Stimulated activated CD4-positive, alpha-beta T cell treated with anti-CD3 and anti-CD28 coated beads, Interleukin-4, amount 100 ng/mL, for 4 hours (primary cell): ENCODE data around the gene ACHE.
A peak's percentile ranks its signal among the peaks of the same experiment; 100 is the strongest.

ENCODE experiments used
- DNase-seq, 2 experiments: peaks; one replicate each; pipeline ENCODE4 v3.0.0-alpha.2; 2020

Gene ACHE

GRCh38 chr7:100895956-100896731, 456 bp upstream of the ACHE start:
- DNase-seq, result peak in 1 of 2 experiments; percentile 29

GRCh38 chr7:100894860-100895700, 608 bp downstream of the ACHE start:
- peak; percentile 39 to 63 for DNase-seq

GRCh38 chr7:100893910-100894721, 1.6 kb downstream of the ACHE start:
- DNase-seq, result no peak

- DNase-seq, result no peak
These were observed 2.3 kb downstream of the ACHE start for GRCh38 chr7:100893318-100893895.

GRCh38 chr7:100892364-100893317, 3.0 kb downstream of the ACHE start:
- DNase-seq, result no peak

GRCh38 chr7:100891568-100892247, 4.0 kb downstream of the ACHE start:
- no peak for DNase-seq

- DNase-seq, result no peak
These were observed 4.8 kb downstream of the ACHE start for GRCh38 chr7:100890653-100891567.

- no peak for DNase-seq
These were observed 6.5 kb downstream of the ACHE start, which contains the start of gene UFSP1 for GRCh38 chr7:100888988-100889750. TSS of gene UFSP1 (minus strand) at chr7:100889715. CDS start at chr7:100889271, 444 bp downstream.

- DNase-seq, result no peak
These were observed 7.2 kb downstream of the ACHE start for GRCh38 chr7:100888291-100888987.

GRCh38 chr7:100887516-100888290, 8.0 kb downstream of the ACHE start:
- peak in 1 of 2 experiments; percentile 40 for DNase-seq

- DNase-seq, result no peak
These were observed 8.7 kb downstream of the ACHE start for GRCh38 chr7:100886936-100887515.

- no peak for DNase-seq
These were observed 9.3 kb downstream of the ACHE start for GRCh38 chr7:100886142-100886935.

GRCh38 chr7:100885440-100886141, 10.1 kb downstream of the ACHE start:
- no peak for DNase-seq

GRCh38 chr7:100884736-100885439, 10.8 kb downstream of the ACHE start:
- no peak for DNase-seq
